ENCODE results near the gene EMP1. TPM values are rescaled to one million over a fixed set of nuclear protein-coding genes. Genes with fewer than 3 reads are reported as not detected.

The EMP1 gene
- total RNA-seq, 4 donors from 2014 or later = 48.9 to 345 (median 163) TPM

GRCh38 chr12:13211859-13212664 lies 15.5 kb downstream of the EMP1 start:
- TF ChIP-seq CTCF (IDR thresholded peaks at IDR 0.05) (peak; percentile 70 to 80 (median 74)), POLR2A (IDR thresholded peaks at IDR 0.05) (no peak)
- DNase-seq = peak; percentile 59 to 80
- intact Hi-C loops (cut with DNase I; ENCODE audit: low total_unique reads) = no loop called here
- Histone ChIP-seq H3K27me3 (no peaks in the 10 kb centered on the region), H3K4me3 (no peak overlapping the region), H3K27ac (peak overlapping the region in 1 of 2 donors; percentile 24), H3K36me3 (no peaks in the 10 kb centered on the region), H3K9me3 (no peaks in the 10 kb centered on the region), H3K4me1 (peaks cover 0 to 3% of the 10 kb centered on the region in 2 donors)

DNA sequence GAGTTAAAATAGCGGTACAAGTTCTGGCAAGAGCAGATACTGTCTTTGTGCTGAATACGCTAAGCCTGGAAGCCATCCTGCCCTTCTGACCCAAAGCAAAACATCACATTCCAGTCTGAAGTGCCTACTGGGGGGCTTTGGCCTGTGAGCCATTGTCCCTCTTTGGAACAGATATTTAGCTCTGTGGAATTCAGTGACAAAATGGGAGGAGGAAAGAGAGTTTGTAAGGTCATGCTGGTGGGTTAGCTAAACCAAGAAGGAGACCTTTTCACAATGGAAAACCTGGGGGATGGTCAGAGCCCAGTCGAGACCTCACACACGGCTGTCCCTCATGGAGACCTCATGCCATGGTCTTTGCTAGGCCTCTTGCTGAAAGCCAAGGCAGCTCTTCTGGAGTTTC lies 18.5 kb downstream of the EMP1 start:
- intact Hi-C loops (cut with DNase I; ENCODE audit: low total_unique reads) = no loop called here
- H3K9me3 ChIP-seq = no peaks in the 10 kb centered on the region
- no peak overlapping the region for H3K4me3 ChIP-seq
- TF ChIP-seq POLR2A (IDR thresholded peaks at IDR 0.05) (no peak), CTCF (IDR thresholded peaks at IDR 0.05) (no peak)
- DNase-seq = no peak
- H3K27me3 ChIP-seq = no peaks in the 10 kb centered on the region
- H3K27ac ChIP-seq = no peak overlapping the region
- peaks cover 0 to 3% of the 10 kb centered on the region in 2 donors for H3K4me1 ChIP-seq
- H3K36me3 ChIP-seq = no peaks in the 10 kb centered on the region

DNA sequence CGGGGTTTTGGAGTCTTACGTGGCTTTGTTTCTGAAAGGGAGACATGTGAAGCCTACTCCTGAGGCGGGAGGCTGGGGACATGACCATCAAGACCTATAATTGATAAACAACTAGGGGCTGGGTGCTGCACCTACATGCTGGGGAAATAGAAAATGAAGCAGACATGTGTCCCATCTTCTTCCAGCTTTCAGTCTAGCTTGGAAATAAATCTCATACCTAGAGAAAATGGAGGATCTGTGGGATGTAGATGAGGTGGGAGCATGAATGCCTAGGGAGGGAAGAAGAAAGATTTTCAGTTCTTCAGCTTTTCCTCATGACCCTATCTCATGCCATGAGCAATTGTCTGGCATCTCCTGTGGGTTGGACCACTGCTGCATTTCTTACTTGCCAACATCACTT lies 22.1 kb downstream of the EMP1 start:
- Histone ChIP-seq H3K4me3 (no peak overlapping the region), H3K9me3 (no peaks in the 10 kb centered on the region), H3K27ac (no peak overlapping the region), H3K4me1 (no peaks in the 10 kb centered on the region), H3K36me3 (no peaks in the 10 kb centered on the region), H3K27me3 (no peaks in the 10 kb centered on the region)
- intact Hi-C loops (cut with DNase I; ENCODE audit: low total_unique reads) = no loop called here
- TF ChIP-seq CTCF (IDR thresholded peaks at IDR 0.05) (no peak), POLR2A (IDR thresholded peaks at IDR 0.05) (no peak)
- no peak for DNase-seq

DNA sequence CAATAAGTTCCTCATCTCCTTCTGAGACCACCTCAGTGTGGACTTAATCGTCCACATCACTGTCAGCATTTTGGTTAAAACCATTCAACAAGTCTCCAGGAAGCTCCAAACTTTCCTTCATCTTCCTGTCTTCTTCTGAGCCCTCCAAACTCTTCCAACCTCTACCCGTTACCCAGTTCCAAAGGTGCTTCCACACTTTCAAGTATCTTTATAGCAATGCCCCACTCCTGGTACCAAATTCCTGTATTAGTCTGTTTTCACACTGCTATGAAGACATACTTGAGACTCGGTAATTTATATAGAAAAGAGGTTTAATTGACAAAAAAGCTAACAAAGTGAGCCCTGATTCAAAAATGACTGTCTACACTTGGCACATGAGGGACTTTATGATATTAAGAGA lies 22.8 kb downstream of the EMP1 start:
- Histone ChIP-seq H3K9me3 (no peaks in the 10 kb centered on the region), H3K36me3 (no peaks in the 10 kb centered on the region), H3K27ac (no peak overlapping the region), H3K27me3 (no peaks in the 10 kb centered on the region), H3K4me1 (no peaks in the 10 kb centered on the region), H3K4me3 (no peak overlapping the region)
- DNase-seq = no peak
- TF ChIP-seq POLR2A (IDR thresholded peaks at IDR 0.05) (no peak), CTCF (IDR thresholded peaks at IDR 0.05) (no peak)
- intact Hi-C loops (cut with DNase I; ENCODE audit: low total_unique reads) = no loop called here

DNA sequence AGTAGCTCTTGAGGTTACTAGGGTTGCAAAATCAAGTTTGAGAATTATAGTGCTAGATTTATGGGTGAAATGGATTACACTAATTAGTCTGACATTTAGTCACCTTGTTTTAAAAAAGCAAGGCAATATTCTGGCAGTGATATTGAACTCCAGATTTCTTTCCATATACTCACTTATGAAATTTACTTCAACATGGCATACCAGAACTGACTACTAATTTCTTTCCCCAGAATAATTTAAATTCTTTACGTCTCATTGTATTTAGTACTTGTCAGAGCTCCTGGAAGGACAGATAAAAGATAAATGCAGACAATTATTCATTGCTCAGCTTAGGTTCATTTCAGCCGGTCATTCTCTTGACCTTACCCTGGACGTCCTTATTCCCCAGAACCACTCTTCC lies 24.3 kb downstream of the EMP1 start:
- Histone ChIP-seq H3K27me3 (no peaks in the 10 kb centered on the region), H3K27ac (no peak overlapping the region), H3K4me1 (no peaks in the 10 kb centered on the region), H3K9me3 (no peaks in the 10 kb centered on the region), H3K36me3 (no peaks in the 10 kb centered on the region), H3K4me3 (no peak overlapping the region)
- TF ChIP-seq POLR2A (IDR thresholded peaks at IDR 0.05) = no peak
- TF ChIP-seq CTCF (IDR thresholded peaks at IDR 0.05) = no peak
- no peak for DNase-seq
- intact Hi-C loops (cut with DNase I; ENCODE audit: low total_unique reads) = no loop called here
